ENCODE measurements around the gene PNMA6E. TPM values are rescaled to one million over a fixed set of nuclear protein-coding genes. Genes with fewer than 3 reads are reported as not detected.

PNMA6E gene
- not detected in 2 replicates for total RNA-seq (2014; rRNA removed; shearing (Covaris generic))

GRCh38 chrX:153401133-153401764 lies at the start of gene PNMA6E:
Gene PNMA6E (minus strand): TSS chrX:153401350. CDS start chrX:153398849, 2,501 bp downstream.

GRCh38 chrX:153445856-153446635 lies 44.9 kb upstream of the PNMA6E start, which contains the start of gene TREX2:
Gene TREX2 (minus strand): TSS chrX:153446056. CDS start chrX:153445430, 626 bp downstream.

GRCh38 chrX:153411255-153411987 lies 10.3 kb upstream of the PNMA6E start, which contains the start of gene ZFP92:
Gene ZFP92 (plus strand): TSS chrX:153411472. CDS start chrX:153418323, 6,851 bp downstream.

Small RNAs within 50 kb of the gene (small RNA-seq; reads per million reads assigned to genes)
- gene AC152007.1 = not detected
- gene RN7SL667P = not detected

Other genes starting within 250 kb of the PNMA6E start
- gene MAGEA1, start 222.1 kb downstream of the PNMA6E start, total RNA-seq (2014; rRNA removed; shearing (Covaris generic)) = 7.0 and 7.1 TPM in 2 replicates
- gene PNMA6F, start 79.6 kb downstream of the PNMA6E start, total RNA-seq (2014; rRNA removed; shearing (Covaris generic)) = not detected in 2 replicates
- gene ZNF275, start 67.2 kb downstream of the PNMA6E start, total RNA-seq (2014; rRNA removed; shearing (Covaris generic)) = 5.8 and 7.0 TPM in 2 replicates
- gene ZFP92, start 10.1 kb upstream of the PNMA6E start, total RNA-seq (2014; rRNA removed; shearing (Covaris generic)) = not detected in 2 replicates
- 0.69 and 1.2 TPM in 2 replicates for gene TREX2, start 44.7 kb upstream of the PNMA6E start, total RNA-seq (2014; rRNA removed; shearing (Covaris generic))
- gene HAUS7, start 69.2 kb upstream of the PNMA6E start, total RNA-seq (2014; rRNA removed; shearing (Covaris generic)) = 54.6 and 68.3 TPM in 2 replicates
- 7.6 and 7.9 TPM in 2 replicates for gene BGN, start 93.6 kb upstream of the PNMA6E start, total RNA-seq (2014; rRNA removed; shearing (Covaris generic))
- 0.08 TPM in 1 of 2 replicates, not detected in the other for gene ATP2B3, start 116.3 kb upstream of the PNMA6E start, total RNA-seq (2014; rRNA removed; shearing (Covaris generic))
- gene CCNQ, start 197.8 kb upstream of the PNMA6E start, total RNA-seq (2014; rRNA removed; shearing (Covaris generic)) = 48.6 and 55.8 TPM in 2 replicates
- 6.0 and 7.6 TPM in 2 replicates for gene DUSP9, start 245.9 kb upstream of the PNMA6E start, total RNA-seq (2014; rRNA removed; shearing (Covaris generic))